K562 (cell line): ENCODE measurements around the gene GEN1. TPM values are rescaled to one million over a fixed set of nuclear protein-coding genes. Genes with fewer than 3 reads are reported as not detected.
A peak's percentile ranks its signal among the peaks of the same experiment; 100 is the strongest.

ENCODE experiments used
- ARHGAP35 ChIP-seq: fragments of 450-650 bp; IDR thresholded peaks from 2 replicates; pipeline ENCODE4 v1.6.1; 2018; ENCODE audit not compliant: partially characterized antibody
- CTCF ChIP-seq, 3 experiments: IDR thresholded peaks in 2 of 3; conservative IDR thresholded peaks in 1 of 3; 2 replicates each; pipeline ENCODE4 v1.5.1; 2011 to 2012; ENCODE audit warnings: low read length in 3 of 3, mild to moderate bottlenecking in 3 of 3, control low read depth in 2 of 3, improper control_type of control experiment in 1 of 3, inconsistent platforms in 1 of 3, low read depth in 1 of 3, mixed read lengths in 1 of 3, moderate library complexity in 1 of 3; ENCODE audit not compliant: insufficient read depth in 2 of 3
- MYBL2 ChIP-seq, 2 experiments: fragments of 450-650 bp in 1 of 2; sonication (generic) in 1 of 2; formaldehyde crosslinking in 1 of 2; IDR thresholded peaks; 2 replicates each; pipeline versions ENCODE4 v1.6.1 to v1.8.1; 2017 to 2022; ENCODE audit warnings: borderline replicate concordance in 1 of 2, inconsistent platforms in 1 of 2, low read depth in 1 of 2, mild to moderate bottlenecking in 1 of 2, missing genetic modification reagents in 1 of 2, moderate library complexity in 1 of 2
- NCOA4 ChIP-seq: fragments of 450-650 bp; IDR thresholded peaks from 2 replicates; pipeline ENCODE4 v1.6.1; 2018; ENCODE audit warnings: mild to moderate bottlenecking; ENCODE audit not compliant: partially characterized antibody
- PTTG1 ChIP-seq: fragments of 450-650 bp; IDR thresholded peaks from 2 replicates; pipeline ENCODE4 v1.6.1; 2016; ENCODE audit warnings: low read depth, mild to moderate bottlenecking, missing genetic modification characterization, missing compliant biosample characterization
- TCF3 ChIP-seq: sonication (generic); formaldehyde crosslinking; IDR thresholded peaks from 2 replicates; pipeline ENCODE4 v1.4.0; 2020; ENCODE audit warnings: mild to moderate bottlenecking, missing genetic modification reagents
- ZBTB40 ChIP-seq, 2 experiments: fragments of 450-650 bp in 1 of 2; sonication (generic) in 1 of 2; formaldehyde crosslinking in 1 of 2; IDR thresholded peaks; 2 replicates each; pipeline versions ENCODE4 v1.7.1 to v1.9.0; 2016 to 2022; ENCODE audit warnings: inconsistent platforms in 1 of 2, mild to moderate bottlenecking in 1 of 2, missing genetic modification reagents in 1 of 2
- ZNF384 ChIP-seq: IDR thresholded peaks from 2 replicates; pipeline ENCODE4 v1.6.1; 2012; ENCODE audit warnings: low read depth, low read length, improper control_type of control experiment
- ZNF395 ChIP-seq: fragments of 200-800 bp; sonication (Bioruptor generic); IDR thresholded peaks from 2 replicates; pipeline ENCODE4 v1.6.1; 2017; ENCODE audit warnings: missing genetic modification characterization, missing compliant biosample characterization
- ZNF668 ChIP-seq: fragments of 250-450 bp; sonication (Bioruptor Pico); IDR thresholded peaks from 2 replicates; pipeline ENCODE4 v1.8.0; 2022; ENCODE audit warnings: mild to moderate bottlenecking, inconsistent platforms
- polyA plus RNA-seq, 8 experiments: library from polyadenylated mRNA; depleted of rRNA in 4 of 8; stranded (reverse) in 5 of 8; unstranded in 3 of 8; fragments of >200 nt; fragmentation: Nextera tagmentation in 2 of 8; fragmentation: Illumina TruSeq in 1 of 8; extraction: Ambion mirVana in 2 of 8; extraction: Trizol in 1 of 8; gene quantifications; 2 replicates each; pipeline versions ENCODE4 v1.2.1 to v1.2.3, GENCODE V29; 2011 to 2014; ENCODE audit warnings: inconsistent platforms in 1 of 8, missing spikeins in 1 of 8
- total RNA-seq, 7 experiments: library from RNA; depleted of rRNA in 6 of 7; stranded (reverse); fragments of >200 nt in 6 of 7; fragmentation: Illumina TruSeq in 2 of 7; extraction: Trizol in 2 of 7; gene quantifications; 2 replicates each; pipeline versions ENCODE4 v1.2.1 to v1.2.3, GENCODE V29; 2011 to 2021; ENCODE audit warnings: low replicate concordance in 1 of 7

GEN1 gene
- total and polyA plus RNA-seq, 9 of the 15 experiments (the other 6 are each of a cell fraction or from before 2014, with no cell fraction given) = 8.6 to 39.7 (median 24.5) TPM

GRCh38 chr2:17830053-17831034 is 76.4 kb downstream of the GEN1 start (continued):
- TF ChIP-seq CTCF (IDR thresholded peaks at IDR 0.05 in 2 of 3, conservative IDR thresholded peaks at IDR 0.05 in 1 of 3; ENCODE audit: insufficient read depth in 2 of 3, low read depth in 1 of 3, low read length in 3 of 3) (peak; percentile 89 to 93 (median 89)), NCOA4 (no peak), MYBL2 (IDR thresholded peaks at IDR 0.05; ENCODE audit: low read depth) (no peak), MYBL2 (CRISPR knock-in tag; IDR thresholded peaks at IDR 0.05; ENCODE audit: borderline replicate concordance) (no peak), ARHGAP35 (no peak), ZNF668 (CRISPR knock-in tag) (no peak), TCF3 (CRISPR knock-in tag) (no peak), ZNF384 (no peak), ZBTB40 (IDR thresholded peaks at IDR 0.05) (no peak), ZBTB40 (CRISPR knock-in tag; IDR thresholded peaks at IDR 0.05) (no peak), ZNF395 (CRISPR knock-in tag) (no peak), PTTG1 (no peak)
